HG03066 (cell line): Measurements from ENCODE around the gene NKG7.
A peak's percentile ranks its signal among the peaks of the same experiment; 100 is the strongest.
"Not testable (repeated sequence)": the region's sequence is repeated elsewhere in the genome, so short reads cannot be mapped to it uniquely, and the experiment has no call there.

ENCODE experiments used
- ATAC-seq: cut with Tn5 transposase; IDR thresholded peaks from one replicate; pipeline ENCODE4 v1.9.1; 2021; ENCODE audit warnings: low read depth; ENCODE audit not compliant: unreplicated experiment

The NKG7 gene, protein sequence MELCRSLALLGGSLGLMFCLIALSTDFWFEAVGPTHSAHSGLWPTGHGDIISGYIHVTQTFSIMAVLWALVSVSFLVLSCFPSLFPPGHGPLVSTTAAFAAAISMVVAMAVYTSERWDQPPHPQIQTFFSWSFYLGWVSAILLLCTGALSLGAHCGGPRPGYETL

DNA sequence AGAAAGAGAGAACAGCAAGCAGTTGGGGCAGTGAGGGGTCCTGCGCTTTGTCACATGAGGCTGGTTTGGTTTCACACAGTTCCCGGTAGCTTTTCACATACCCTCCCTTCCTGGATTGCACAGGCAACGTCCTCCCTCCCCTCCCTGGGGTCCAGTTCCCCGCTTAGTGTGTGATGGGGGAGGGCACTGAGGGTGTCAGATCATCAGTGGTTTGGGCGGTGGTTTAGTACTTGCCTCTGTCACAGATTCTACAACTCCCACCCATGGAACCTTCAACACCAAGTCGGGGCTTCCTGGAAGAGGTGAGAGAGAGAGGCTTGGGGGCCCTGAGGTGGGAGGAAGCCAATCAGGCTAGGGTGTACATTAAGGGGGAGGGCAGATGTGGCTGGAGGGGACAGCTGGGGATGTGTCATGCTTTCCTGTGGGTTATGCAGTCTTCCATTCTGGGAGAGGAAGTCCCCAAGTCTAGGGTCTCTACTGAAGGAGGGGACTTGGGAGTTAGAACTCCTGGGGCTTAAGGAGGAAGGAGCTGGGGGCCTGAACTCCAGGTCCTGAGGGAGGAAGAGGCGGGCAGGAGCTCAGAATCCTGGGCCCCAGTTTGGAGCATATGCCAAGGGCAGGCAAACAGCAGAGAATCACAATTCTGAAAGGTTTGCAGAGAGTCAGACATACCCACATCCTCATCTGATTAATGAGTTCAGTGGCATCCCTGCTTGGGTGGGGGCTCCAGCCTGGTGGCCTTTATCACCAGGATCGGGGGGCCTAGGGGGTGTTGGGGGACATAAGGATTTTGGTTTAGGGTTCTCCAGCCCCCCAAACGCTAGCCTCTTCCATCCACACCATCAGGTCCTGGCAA lies at the start of gene NKG7:
NKG7 (minus strand) TSS at position 6 of the 856 bp plus-strand sequence. CDS start 119 bp downstream, outside the sequence.
- ATAC-seq: no peak

DNA sequence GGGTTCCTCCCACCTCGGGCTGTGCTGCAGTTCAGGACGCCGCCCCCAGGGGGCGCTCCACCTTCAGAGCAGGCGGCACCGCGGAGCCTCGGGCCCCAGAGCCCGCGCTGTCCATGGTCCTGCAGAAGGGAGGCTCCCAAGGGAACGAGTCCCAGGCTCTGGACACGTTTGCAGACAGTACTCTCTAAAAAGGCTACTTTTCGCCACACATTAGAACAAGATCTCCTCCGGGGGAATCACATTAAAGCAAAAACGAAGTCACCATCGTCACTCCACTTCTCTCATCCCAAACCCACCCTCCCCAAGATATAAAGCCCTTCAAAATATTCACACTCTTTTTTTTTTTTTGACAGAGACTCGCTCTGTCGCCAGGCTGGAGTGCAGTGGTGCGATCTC lies 49.6 kb upstream of the NKG7 start:
- no peak for ATAC-seq

DNA sequence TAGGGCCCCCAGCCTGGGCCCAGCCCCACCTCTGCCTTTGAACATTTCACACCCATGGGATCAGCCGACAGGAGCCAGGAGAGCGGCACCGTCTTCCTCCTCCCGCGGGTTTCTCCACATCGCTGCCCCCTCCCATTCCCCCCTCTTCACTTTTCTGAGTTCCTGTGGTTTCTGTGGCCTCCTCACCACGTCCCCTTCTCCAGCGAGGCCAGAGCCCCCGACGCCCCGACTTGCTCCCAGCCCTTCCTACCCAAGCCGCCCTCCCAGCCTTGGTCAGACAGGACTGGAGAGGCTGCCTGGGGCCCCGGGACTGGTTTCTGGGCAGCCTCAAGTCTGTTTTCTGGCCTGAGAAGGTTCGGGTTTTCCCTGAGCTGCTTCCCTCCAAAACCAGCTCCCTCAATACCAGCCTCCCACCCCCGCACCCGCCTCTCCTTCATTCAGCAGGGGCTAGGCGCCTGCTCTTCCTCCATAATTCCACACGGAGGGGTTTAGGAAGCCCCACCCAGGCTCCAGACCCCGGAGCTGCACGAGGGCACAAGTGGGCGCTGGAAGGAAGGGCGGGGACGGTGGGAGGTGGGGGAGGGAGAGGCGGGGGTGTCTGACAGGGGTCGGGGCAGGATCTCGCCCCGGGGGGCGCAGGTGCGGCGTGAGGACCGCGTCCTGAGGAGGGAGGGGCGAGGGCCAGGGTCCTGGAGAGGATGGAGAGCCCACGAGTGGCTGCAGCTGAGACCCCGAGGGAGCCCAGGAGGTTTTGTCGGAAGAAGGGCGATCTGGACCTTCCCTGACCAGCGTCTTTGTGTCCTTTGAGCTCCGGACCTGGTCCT lies 49.0 kb upstream of the NKG7 start:
- ATAC-seq: no peak

DNA sequence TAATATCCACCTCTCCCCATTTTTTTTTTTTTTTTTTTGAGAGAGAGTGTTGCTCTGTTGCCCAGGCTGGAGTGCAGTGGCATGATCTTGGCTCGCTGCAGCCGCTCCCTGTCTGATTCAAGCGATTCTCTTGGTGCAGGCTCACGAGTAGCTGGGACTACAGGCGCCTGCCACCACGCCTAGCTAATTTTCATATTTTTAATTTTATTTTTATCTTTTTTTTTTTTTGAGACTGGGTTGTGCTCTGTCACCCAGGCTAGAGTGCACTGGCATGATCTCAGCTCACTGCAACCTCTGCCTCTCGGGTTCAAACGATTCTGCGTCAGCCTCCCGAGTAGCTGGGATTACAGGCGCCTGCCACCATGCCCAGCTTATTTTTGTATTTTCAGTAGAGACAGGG lies 48.1 kb upstream of the NKG7 start:
- not testable (repeated sequence) for ATAC-seq

DNA sequence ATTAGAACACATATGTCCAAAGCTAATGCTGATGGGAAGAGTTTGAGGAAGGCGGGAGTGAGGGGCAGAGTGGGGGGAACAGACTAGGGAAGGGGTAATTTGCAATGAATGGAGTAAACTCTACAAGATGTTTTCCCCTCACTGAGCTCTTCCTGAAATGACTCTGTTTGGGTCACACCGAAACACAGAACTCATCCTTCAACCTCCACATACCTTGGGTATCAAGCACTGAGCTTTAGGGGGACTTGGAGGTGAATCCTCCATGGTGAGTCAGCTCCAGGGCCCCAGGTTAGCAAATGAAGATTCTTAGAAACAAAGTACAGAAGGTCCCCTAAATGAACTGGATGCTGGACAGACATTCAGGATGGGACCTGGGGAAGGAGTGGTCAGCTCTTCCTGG lies 46.3 kb upstream of the NKG7 start:
- no peak for ATAC-seq

DNA sequence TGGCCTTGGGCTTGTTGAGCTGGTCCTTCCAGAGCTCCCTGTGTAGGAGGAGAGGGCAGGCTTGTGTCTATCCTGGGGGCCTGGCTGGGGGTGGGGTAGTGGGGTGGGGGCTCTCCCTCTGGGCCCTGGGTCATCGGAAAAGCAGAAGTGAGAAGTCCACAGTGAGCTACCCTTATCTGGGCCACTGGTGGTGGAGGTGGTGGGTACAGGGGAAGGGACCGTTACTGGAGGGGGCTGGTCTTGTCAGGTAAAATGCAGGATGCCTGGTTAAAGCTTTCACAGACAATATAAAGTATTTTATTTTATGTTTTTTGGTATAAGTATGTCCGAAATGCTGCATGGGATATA lies 45.3 kb upstream of the NKG7 start:
- no peak for ATAC-seq

DNA sequence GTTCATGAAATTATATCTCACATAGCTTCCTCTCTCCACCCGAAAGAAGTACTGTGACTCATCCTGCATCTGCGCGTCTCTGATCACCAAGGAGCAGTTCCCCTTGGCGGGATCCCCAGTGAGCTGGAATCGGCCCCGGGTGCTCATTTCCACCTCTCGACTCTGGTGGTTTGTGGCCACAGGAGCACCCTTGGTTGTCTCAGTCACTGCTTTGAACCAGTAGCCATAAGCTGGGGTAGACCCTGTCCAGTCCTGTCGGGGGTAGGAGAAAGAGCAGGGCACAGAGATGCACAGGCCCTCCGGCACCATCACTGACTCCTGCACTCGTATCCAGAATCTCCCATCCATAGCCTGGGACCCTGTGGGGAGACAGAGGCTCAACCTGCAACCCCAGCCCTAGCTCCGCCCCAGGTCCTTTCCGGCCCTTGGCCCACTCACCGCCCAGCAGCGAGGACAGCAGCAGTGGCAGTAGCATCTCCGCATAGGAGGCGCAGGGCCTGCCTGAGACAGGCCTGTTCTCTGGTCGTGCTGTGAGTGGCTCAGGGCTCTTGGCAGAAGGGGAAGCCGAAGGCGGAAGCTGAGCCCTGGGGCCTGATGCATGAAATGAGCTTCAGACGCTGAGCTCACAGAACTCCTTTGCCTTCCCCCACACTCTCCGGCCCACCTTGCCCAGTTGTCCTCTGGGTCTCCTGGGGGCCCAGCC lies 44.8 kb upstream of the NKG7 start, which contains the start of gene SIGLEC10:
SIGLEC10 (minus strand) TSS at position 536 of the 703 bp plus-strand sequence; CDS start at position 475, 61 bp downstream.
- ATAC-seq: no peak

DNA sequence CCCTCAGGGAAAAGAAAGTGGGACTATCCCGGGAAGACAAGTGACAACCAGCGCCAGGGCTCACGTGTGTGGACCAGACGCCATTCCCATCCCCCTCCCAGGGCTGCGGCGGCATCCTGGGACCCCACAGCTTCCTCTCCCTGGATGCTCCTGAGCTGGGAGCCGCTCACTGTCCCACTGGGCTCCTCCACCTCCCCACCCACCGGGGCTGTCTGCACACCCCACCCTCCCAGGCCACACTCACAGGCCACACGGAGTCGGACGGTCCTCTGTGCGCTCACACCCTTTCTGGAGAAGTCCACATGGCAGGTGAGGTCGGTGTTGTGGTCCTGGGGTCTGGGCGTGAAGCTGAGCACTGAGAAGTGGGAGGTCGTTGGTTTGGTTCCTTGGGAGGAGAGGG lies 44.0 kb upstream of the NKG7 start:
- not testable (repeated sequence) for ATAC-seq

DNA sequence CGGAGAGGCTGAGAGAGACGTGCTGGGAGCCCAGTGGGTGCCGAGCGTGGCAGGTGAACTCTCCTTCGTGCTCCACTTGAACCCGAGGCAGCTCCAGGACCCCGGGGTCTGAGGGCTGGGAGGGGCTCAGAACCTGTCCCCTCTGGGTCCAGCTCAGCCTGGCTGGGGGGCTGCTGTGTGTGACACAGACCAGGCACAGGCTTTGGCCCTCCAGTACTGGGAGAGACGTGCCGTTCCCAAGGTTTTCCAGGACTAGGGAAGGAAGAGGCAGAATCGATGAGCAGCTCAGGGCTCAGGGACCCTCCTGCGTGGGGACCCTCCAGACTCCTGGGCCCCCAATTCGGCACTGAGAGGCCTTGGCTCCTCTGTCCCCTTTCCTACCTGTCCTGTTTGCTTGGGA lies 42.7 kb upstream of the NKG7 start:
- ATAC-seq: no peak

DNA sequence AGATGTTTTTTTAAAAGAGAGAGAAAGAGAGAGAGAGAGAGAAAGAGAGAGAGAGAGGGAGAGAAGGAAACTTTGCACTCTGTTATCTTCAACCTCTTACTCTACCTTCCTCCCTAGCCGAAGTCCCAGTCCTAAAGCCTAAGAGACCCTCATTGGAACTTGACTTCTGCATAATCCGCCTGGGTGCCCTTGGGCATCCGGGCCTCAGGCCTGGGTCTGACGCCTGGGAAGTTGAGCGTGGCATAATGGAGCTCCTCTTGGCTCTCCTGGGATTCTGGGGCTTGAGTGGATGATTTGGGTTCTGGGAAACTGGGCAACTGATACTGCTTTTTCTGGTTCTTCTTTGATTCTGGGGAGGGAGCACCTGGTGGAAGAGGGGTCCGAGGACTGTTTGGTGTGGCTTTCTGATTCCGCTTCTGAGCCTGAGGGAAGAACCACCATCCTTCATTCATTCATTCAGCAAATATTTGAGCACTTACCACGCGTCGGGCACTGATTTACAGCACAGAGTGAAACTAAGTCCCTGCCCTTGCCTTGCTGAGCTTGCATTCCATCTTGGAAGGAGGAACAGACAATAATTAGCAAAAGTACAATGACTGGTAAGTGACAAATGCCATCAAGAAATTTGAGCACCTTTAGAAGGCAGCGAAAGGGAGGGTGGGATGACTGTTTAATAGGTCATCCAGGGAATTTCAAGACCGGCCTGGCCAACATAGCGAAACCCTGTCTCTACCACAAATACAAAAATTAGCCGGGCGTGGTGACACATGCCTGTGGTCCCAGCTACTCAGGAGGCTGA lies 38.7 kb upstream of the NKG7 start:
- ATAC-seq: no peak

DNA sequence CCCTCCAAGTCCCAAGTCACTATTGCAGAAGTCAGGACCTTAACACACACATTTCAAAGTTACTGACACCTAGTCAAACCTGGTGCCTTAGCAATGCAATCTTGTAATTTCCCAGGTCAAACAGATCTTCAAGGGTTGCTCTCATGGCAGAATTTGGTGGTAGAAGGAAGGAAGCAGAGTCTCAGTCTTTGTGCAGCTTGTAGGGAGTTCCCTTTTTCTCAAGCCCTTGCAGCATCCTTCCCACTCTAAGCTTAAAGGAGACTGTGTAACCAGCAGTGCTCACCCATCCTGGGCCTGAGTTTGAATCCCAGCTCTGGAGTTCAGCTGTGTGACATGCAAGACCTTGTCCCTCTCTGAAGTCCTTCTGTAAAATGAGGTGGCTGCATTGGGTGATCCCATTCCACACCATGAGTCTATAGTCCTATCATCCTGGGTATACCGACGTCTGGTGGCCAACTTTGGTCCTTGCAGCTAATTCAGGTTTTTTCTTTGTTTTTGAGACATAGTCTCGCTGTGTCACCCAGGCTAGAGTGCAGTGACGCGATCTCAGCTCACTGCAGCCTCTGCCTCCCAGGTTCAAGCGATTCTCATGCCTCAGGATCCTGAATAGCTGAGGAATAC lies 35.2 kb upstream of the NKG7 start:
- ATAC-seq: no peak

DNA sequence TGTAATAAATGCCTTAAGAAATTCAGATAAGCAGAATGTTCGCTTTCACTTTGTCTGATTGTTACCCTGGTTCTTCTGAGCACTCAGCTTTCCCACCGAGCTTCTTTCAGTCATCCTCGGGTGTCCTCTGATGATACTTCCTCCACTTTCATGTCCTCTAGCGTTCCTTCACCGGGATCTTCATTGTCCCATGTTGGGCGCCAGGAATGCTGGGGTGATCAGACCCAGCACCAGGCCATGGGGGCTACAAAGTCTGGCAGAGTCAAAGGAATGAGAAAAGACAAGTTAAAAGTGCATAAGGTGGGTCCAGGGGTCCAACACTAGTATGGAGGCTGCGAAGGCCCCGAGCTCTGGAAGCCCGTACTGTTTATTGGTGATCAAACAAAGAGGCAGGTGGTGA lies 29.7 kb upstream of the NKG7 start:
- ATAC-seq: no peak

DNA sequence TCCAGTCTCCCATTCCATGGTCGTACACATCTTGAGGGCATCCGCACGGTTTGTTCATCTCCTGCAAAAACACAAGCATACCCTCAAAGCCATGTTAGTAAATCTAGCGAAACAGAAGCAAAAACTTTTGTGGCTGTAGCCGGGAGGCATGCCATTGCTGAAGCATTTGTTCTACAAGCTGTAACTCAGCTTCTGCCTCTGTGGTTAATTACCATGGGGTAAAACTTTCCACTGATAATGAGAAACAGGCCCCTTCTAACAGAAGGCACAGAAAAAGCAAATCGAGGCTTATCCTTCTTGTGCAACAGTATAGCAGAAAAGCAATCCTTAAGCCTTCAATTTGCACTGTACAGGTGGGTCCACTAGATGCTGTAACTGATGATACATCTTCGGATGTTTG lies 27.5 kb upstream of the NKG7 start:
- not testable (repeated sequence) for ATAC-seq

DNA sequence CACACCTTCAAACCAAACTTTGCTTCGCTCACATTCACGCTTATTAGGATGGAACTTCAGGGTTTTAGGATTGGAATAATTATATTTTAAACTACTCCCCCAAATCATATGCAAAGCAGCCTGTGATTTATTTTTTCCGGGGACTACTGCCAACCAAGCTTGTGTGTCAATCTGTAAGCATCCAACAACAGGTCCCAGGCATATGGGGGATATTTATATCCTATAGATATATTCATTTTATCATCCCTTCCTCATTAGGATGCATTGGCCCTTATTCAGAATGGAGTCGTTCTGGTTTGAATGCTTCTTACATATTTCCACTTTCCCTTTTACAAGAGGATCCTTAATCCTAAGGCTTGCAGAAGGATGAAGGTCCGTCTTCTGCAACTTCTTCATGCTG lies 26.8 kb upstream of the NKG7 start:
- no peak for ATAC-seq

DNA sequence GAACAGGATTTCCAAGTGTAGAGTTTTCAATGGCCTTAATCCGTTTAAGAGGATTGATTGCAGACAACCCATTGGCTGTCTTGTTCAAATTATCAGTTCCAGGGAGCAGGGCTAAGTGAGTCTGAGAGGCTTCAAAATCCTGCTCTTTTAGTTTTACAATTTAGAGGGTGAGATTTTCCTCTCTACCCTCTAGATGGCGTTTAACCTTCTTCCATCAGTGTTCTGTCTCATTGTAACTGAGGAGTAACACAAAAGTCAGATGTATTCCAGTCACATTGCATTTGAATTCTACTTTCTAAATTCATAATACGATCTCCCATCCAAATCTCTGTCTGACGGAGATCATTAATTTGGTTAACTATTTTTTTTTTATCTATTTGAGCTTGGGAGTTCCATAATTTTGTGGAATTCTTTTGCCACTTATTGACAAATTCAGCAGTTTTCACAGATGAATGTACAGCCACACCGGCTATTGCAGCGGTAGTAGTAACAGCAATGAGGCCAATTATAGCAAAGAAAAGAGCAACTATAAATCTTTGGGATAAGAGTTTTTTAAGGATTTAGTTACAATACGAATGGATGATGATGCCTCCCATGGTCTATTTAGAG lies 25.7 kb upstream of the NKG7 start:
- ATAC-seq: no peak

DNA sequence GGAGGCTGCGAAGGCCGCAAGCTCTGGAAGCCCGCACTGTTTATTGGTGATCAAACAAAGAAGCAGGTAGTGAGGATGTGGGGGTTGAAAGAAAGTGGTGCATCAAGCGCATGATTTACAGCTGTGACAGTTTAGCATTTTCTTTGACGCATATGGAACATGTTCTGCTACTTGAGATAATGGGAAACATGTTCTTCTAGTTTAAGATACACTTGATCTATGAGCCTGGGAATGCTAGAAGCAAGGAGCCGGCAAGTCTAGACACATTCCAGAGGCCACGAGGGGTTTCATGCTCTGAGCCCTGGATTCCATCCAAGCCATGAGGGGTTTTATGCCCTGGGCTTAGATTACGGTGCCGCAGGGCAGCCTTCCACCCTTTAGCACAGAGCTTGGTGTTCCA lies 25.0 kb upstream of the NKG7 start:
- ATAC-seq: not testable (repeated sequence)

DNA sequence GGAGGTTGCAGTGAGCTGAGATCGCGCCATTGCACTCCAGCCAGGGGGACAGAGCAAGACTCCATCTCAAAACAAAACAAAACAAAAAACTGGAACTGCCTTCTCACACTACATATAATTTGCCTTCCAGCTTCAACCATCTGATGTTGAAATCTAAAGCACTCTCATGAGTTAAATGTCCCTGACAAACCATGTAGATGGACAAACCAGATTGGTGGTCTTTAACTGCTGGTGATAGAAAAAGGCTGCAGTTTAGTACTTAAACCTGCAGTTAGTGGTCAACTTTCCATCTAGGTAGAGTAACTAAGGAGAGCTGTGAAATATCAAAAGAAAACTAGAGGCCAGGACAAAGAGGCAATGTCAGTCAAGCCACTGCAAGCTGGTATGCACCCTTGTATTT lies 23.7 kb upstream of the NKG7 start:
- ATAC-seq: no peak

DNA sequence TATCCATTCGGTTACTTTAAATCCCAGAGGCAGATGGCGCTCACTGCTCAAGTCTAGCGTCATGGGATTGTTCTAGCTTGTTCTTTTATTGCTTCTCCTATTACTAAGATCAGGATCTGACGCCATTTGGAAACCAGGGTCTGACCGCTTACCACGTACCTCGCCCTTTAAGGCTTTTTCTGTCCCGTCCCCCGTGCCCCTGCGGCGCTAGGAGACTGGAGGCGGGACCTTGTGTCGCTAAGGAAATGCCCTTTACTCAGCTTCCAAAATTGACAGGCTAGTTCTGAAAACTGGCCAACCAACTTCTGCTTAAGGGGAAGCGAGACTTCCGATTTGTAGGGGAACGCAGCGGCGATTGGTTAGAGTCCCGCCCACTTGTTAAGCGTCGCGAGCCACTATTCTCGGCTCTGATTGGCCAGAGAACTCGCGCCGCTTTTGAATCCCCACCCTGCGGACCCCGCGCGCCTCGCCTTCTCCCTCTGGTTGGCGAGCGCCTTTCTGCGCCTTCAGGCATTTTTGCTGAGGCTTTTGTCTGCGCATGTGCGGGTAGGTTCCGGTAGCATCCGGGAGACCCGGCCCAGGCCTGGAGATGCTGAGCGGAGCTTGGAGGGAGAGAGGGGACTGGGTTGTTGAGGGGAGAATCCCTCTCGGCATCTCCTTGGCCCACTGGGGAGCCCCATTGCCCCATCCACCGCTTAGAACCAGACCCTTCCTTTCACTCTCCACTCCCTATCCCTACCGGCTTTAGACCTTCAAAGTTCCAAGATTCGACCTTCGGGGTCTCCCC lies 21.8 kb upstream of the NKG7 start:
- peak; percentile 74 for ATAC-seq
